CD8-positive, alpha-beta memory T cell (primary cell): Measurements from ENCODE around the gene BSG. TPM values are rescaled to one million over a fixed set of nuclear protein-coding genes. Genes with fewer than 3 reads are reported as not detected.

Experiments
- CTCF ChIA-PET: fragments of 350-600 bp; sonication (Branson Sonifier 250); formaldehyde crosslinking; loops from one replicate; lab custom pipeline; 2021; ENCODE audit warnings: antibody characterized with exemption; lab: Charles Lee
- POLR2A ChIA-PET: fragments of 350-600 bp; sonication (Branson Sonifier 250); formaldehyde crosslinking; loops from one replicate; lab custom pipeline; 2021; ENCODE audit warnings: antibody characterized with exemption; lab: Charles Lee
- DNase-seq, 5 donors: peaks; one replicate each; pipeline versions ENCODE4 v3.0.0 to v3.0.0-alpha.2; 2020 to 2022; ENCODE audit warnings: mixed read lengths in 1 of 5
- H3K27ac ChIP-seq: one replicate; pipeline ENCODE4 v1.7.0; 2013; ENCODE audit warnings: low read depth, mild to moderate bottlenecking, low read length, moderate library complexity
- H3K27me3 ChIP-seq: 2 replicates; pipeline ENCODE4 v1.7.0; 2013; ENCODE audit warnings: low read length, mild to moderate bottlenecking; ENCODE audit not compliant: insufficient read depth, poor library complexity, severe bottlenecking
- H3K36me3 ChIP-seq: 2 replicates; pipeline ENCODE4 v1.7.0; 2013; ENCODE audit warnings: mild to moderate bottlenecking, low read length, moderate library complexity; ENCODE audit not compliant: insufficient read depth
- H3K4me1 ChIP-seq: 2 replicates; pipeline ENCODE4 v1.7.0; 2013; ENCODE audit warnings: mild to moderate bottlenecking, low read length, moderate library complexity; ENCODE audit not compliant: insufficient read depth
- H3K4me3 ChIP-seq: 2 replicates; pipeline ENCODE4 v1.7.0; 2013; ENCODE audit warnings: mild to moderate bottlenecking, low read length
- H3K9me3 ChIP-seq: 2 replicates; pipeline ENCODE4 v1.7.0; 2013; ENCODE audit warnings: mild to moderate bottlenecking, low read length
- H3K27ac Mint-ChIP-seq, 8 donors: one replicate each; pipeline ENCODE4 v1.8.0; 2020 to 2021; ENCODE audit warnings: mixed read lengths in 8 of 8, mild to moderate bottlenecking in 6 of 8, inconsistent platforms in 3 of 8, moderate library complexity in 3 of 8
- H3K27me3 Mint-ChIP-seq, 2 donors: one replicate each; pipeline ENCODE4 v1.8.0; 2020 to 2021; ENCODE audit warnings: mixed read lengths in 2 of 2, mild to moderate bottlenecking in 1 of 2, moderate library complexity in 1 of 2
- H3K36me3 Mint-ChIP-seq, 3 donors: one replicate each; pipeline ENCODE4 v1.8.0; 2020 to 2021; ENCODE audit warnings: mixed read lengths in 3 of 3, inconsistent platforms in 1 of 3, mild to moderate bottlenecking in 1 of 3
- H3K4me1 Mint-ChIP-seq, 3 donors: one replicate each; pipeline ENCODE4 v1.8.0; 2020 to 2021; ENCODE audit warnings: mixed read lengths in 3 of 3, inconsistent platforms in 1 of 3, mild to moderate bottlenecking in 1 of 3
- H3K4me3 Mint-ChIP-seq, 7 donors: one replicate each; pipeline ENCODE4 v1.8.0; 2020 to 2021; ENCODE audit warnings: mixed read lengths in 7 of 7, mild to moderate bottlenecking in 6 of 7, moderate library complexity in 4 of 7, inconsistent platforms in 2 of 7
- H3K9me3 Mint-ChIP-seq, 5 donors: one replicate each; pipeline ENCODE4 v1.8.0; 2020 to 2022; ENCODE audit warnings: mixed read lengths in 5 of 5, mild to moderate bottlenecking in 3 of 5, moderate library complexity in 2 of 5, inconsistent platforms in 1 of 5
- polyA plus RNA-seq: library from polyadenylated mRNA; unstranded; fragments of 300-500 nt; fragmentation: Illumina TruSeq; gene quantifications from one replicate; pipeline ENCODE4 v1.2.3, GENCODE V29; 2021
- total RNA-seq, 2 experiments: library from RNA; stranded (reverse); gene quantifications; one replicate each; pipeline ENCODE4 v1.2.3, GENCODE V29; 2021

Gene BSG
- total and polyA plus RNA-seq, 3 experiments from 2014 or later: 250 to 436 (median 262) TPM

DNA sequence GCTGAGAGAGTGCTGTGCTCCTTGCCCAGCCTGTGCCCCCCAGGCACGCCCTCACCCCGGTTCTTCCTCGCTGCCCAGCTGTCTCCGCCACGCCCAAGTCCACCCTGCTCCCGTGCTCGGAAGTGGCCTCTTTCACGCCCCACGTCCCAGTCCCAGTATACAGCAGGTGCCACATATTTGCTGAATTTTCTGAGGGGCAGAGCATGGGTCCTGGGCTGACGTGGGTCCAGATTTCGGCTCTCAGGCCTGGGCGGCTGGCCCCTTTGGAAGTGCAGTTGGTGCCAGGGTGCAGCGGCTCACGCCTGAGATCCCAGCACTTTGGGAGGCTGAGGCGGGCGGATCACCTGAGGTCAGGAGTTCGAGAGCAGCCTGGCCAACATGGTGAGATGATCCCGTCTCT lies 20.7 kb downstream of the BSG start:
- Mint-ChIP-seq H3K4me1 (peaks cover 1 to 14% (median 4%) of the 10 kb centered on the region in 3 donors), H3K9me3 (no peaks in the 10 kb centered on the region), H3K27me3 (peaks cover 9 to 23% of the 10 kb centered on the region in 2 donors), H3K4me3 (peak overlapping the region in 2 of 7 donors; percentile 35 to 36), H3K27ac (no peak overlapping the region), H3K36me3 (no peaks in the 10 kb centered on the region)
- H3K9me3 ChIP-seq: no peaks in the 10 kb centered on the region
- H3K27ac ChIP-seq: no peak overlapping the region
- POLR2A ChIA-PET: no interaction called here
- peaks cover 18% of the 10 kb centered on the region for H3K27me3 ChIP-seq
- H3K4me1 ChIP-seq: peaks cover 14% of the 10 kb centered on the region
- DNase-seq: no peak
- H3K36me3 ChIP-seq: no peaks in the 10 kb centered on the region
- no peak overlapping the region for H3K4me3 ChIP-seq
- CTCF ChIA-PET: no interaction called here

DNA sequence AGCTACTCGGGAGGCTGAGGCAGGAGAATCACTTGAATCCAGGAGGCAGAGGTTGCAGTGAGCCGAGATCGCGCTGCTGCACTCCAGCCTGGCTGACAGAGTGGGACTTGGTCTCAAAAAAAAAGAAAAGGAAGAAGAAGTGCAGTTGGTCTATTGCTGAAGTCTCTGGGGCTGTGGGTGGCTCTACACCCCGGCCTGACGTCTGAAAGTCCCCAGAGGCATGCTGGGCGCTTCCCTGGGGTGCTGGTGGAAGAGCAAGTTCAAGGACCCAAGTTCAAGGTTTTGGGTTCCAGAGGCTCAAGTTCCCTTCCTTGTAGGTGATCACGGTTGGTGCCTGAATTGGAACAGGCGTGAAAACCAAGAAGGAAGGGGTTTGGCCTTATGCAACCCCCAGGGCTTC lies 21.1 kb downstream of the BSG start:
- no peaks in the 10 kb centered on the region for H3K9me3 ChIP-seq
- peaks cover 10% of the 10 kb centered on the region for H3K4me1 ChIP-seq
- Mint-ChIP-seq H3K4me3 (peak overlapping the region in 1 of 7 donors; percentile 35), H3K4me1 (peaks cover 0 to 11% (median 2%) of the 10 kb centered on the region in 3 donors), H3K27ac (no peak overlapping the region), H3K9me3 (no peaks in the 10 kb centered on the region), H3K27me3 (peaks cover 6 to 20% of the 10 kb centered on the region in 2 donors), H3K36me3 (no peaks in the 10 kb centered on the region)
- H3K27me3 ChIP-seq: peaks cover 16% of the 10 kb centered on the region
- POLR2A ChIA-PET: no interaction called here
- no peak overlapping the region for H3K4me3 ChIP-seq
- H3K36me3 ChIP-seq: no peaks in the 10 kb centered on the region
- no peak for DNase-seq
- no peak overlapping the region for H3K27ac ChIP-seq
- CTCF ChIA-PET: interaction anchor here (1.2 kb wide), 1 partner anchor 83 kb away, joined by 3 read pairs; no protein-coding TSS in a partner anchor

DNA sequence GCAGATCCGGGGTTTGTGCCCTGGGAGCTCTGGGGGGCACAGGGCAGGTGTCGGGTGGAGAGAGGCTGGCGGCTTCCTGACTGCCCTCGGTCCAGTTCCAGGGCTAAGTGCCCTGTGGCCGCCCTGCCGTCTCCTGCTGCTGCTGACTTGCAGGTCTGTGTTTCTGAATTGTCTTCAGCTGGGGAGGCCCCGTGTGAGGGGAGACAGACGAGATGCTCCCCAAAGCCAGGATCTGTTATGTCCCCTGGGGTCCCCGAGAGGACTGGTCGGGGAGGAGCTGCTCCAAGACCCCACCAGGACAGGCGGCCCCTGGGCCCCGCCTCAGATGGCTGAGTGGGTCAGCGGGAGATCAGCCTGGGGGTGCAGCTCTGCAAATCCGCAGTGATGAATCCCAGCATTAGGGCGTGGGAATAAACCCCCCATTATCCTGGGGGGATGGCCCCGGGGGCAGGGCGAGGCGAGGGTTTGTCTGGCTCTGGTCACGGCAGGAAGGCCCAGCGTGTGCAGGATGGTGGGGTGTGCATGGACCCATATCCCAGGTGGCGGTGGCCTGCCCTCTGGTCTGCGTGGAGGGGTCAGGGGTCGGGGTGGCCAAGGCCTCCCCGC lies 22.0 kb downstream of the BSG start:
- H3K9me3 ChIP-seq: no peaks in the 10 kb centered on the region
- H3K27ac ChIP-seq: no peak overlapping the region
- Mint-ChIP-seq H3K27me3 (peaks cover 6 to 17% of the 10 kb centered on the region in 2 donors), H3K27ac (no peak overlapping the region), H3K4me1 (peaks cover 0 to 4% (median 0%) of the 10 kb centered on the region in 3 donors), H3K4me3 (no peak overlapping the region), H3K36me3 (no peaks in the 10 kb centered on the region), H3K9me3 (no peaks in the 10 kb centered on the region)
- no peak for DNase-seq
- no peaks in the 10 kb centered on the region for H3K36me3 ChIP-seq
- CTCF ChIA-PET: interaction anchor here (1.2 kb wide), 1 partner anchor 84 kb away, joined by 3 read pairs; no protein-coding TSS in a partner anchor
- peaks cover under 1% of the 10 kb centered on the region for H3K4me1 ChIP-seq
- no peak overlapping the region for H3K4me3 ChIP-seq
- POLR2A ChIA-PET: no interaction called here
- H3K27me3 ChIP-seq: peaks cover 8% of the 10 kb centered on the region

DNA sequence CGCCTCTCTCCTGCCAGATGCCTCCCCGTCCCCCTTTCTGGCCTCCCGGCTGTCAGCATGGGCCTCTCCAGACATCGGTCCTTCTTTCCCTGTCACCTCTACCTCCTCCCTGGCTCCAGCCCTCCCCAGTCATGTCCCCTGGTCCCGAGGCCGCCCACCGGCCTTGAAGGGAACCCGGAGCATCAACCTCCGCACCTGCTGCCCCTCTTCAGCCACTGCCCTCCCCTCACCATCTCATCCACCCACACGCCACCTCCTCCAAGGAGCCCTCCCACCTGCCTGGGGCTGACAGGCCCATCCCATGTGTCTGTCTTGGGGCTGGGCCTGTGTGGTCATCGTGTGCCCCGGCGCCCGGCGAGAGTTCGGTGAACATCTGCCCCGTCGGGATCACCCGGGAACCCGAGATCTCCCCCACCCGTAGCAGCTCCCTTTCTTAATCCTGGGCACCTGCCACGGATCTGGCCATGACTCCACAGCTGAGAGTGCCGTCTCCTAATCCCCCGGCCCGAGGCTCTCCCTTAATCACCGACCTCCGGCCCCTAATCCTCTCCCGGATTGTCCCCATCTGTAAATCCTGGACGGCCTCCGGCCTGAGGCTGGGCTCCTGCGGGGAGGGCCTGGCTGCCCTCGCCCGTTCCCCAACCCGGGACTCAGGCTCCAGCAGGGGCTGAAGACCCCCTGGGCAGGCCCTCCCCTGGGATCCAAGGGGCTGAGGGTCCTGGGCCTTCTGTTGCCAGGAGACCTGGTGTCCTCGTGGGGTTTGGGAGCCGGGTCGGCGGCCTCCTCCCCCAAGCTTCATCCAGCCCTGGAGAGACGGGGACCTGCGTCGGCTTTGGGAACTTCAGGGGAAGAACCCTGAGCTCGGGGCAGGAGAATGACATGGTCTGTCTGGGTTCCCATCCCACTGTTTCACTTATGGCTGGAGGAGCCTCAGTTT lies 23.2 kb downstream of the BSG start:
- H3K4me3 Mint-ChIP-seq: no peak overlapping the region
- POLR2A ChIA-PET: no interaction called here
- peaks cover 8% of the 10 kb centered on the region for H3K27me3 ChIP-seq
- H3K9me3 Mint-ChIP-seq: no peaks in the 10 kb centered on the region
- peaks cover 6 to 17% of the 10 kb centered on the region in 2 donors for H3K27me3 Mint-ChIP-seq
- H3K4me3 ChIP-seq: no peak overlapping the region
- CTCF ChIA-PET: interaction anchor here (1.3 kb wide), 1 partner anchor 11 kb away, joined by 4 read pairs; no protein-coding TSS in a partner anchor
- no peaks in the 10 kb centered on the region for H3K36me3 Mint-ChIP-seq
- H3K4me1 Mint-ChIP-seq: peaks cover 0 to 4% (median 0%) of the 10 kb centered on the region in 3 donors
- DNase-seq: no peak
- H3K27ac Mint-ChIP-seq: no peak overlapping the region
- no peak overlapping the region for H3K27ac ChIP-seq
- no peaks in the 10 kb centered on the region for H3K4me1 ChIP-seq
- H3K9me3 ChIP-seq: no peaks in the 10 kb centered on the region
- H3K36me3 ChIP-seq: no peaks in the 10 kb centered on the region

DNA sequence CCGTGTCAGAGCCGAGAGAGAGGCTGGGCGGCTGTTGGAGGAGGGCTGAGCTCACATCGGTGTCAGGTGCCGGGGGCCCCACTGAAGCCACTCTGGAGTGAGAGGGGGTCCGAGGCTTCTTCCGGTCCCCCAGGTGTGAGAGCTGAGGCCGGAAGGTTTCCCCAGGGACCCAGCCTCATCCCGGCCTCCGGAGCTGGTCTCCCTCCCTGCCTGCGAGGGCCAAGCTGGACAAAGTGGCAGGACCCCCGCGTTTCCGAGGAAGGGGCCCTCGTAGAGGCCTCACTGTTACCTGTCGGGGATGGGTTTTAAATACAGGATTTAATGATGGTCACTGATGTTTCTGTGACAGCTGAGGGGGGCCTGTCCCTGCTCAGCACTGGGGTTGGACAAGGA lies 23.9 kb downstream of the BSG start:
- no peaks in the 10 kb centered on the region for H3K9me3 Mint-ChIP-seq
- POLR2A ChIA-PET: no interaction called here
- H3K4me3 Mint-ChIP-seq: no peak overlapping the region
- CTCF ChIA-PET: interaction anchor here (1.3 kb wide), 1 partner anchor 12 kb away, joined by 4 read pairs; no protein-coding TSS in a partner anchor
- H3K4me1 Mint-ChIP-seq: peaks cover 0 to 2% (median 0%) of the 10 kb centered on the region in 3 donors
- no peaks in the 10 kb centered on the region for H3K36me3 Mint-ChIP-seq
- H3K36me3 ChIP-seq: no peaks in the 10 kb centered on the region
- H3K27ac ChIP-seq: no peak overlapping the region
- H3K27me3 ChIP-seq: peaks cover 2% of the 10 kb centered on the region
- H3K27me3 Mint-ChIP-seq: peaks cover 4 to 15% of the 10 kb centered on the region in 2 donors
- no peaks in the 10 kb centered on the region for H3K9me3 ChIP-seq
- no peak overlapping the region for H3K27ac Mint-ChIP-seq
- no peak for DNase-seq
- H3K4me3 ChIP-seq: no peak overlapping the region
- H3K4me1 ChIP-seq: no peaks in the 10 kb centered on the region

DNA sequence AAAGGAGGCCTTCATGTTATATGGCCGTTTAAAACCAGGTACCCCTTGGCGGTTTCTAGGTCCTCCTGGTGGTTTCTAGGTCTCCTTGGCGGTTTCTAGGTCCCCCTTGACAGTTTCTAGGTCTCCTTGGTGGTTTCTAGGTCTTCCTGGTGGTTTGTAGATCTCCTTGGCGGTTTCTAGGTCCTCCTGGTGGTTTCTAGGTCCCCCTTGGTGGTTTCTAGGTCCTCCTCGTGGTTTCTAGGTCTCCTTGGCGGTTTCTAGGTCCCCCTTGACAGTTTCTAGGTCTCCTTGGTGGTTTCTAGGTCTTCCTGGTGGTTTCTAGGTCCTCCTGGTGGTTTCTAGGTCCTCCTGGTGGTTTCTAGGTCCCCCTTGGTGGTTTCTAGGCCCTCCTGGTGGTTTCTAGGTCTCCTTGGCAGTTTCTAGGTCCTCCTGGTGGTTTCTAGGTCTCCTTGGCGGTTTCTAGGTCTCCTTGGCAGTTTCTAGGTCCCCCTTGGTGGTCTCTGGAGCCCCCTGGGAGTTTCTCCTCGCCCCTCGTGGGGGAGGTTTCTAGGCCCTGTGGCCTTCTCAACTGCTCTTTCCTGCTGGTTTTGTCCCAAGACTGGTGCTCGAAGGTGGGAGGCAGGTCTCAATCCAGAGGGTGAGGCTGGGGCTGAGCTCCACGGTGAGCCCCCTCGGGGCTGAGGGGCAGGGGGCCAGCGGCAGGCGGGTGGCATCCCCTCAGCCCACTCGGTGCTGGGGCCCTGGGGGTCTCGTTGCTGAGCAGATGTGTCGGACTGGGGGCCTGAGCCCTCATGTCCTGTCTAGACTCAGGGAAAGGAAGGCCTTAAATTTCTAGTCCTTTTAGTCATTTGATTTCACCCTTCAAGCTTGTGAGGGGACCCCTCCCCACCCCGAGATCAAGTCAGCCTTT lies 25.3 kb downstream of the BSG start:
- H3K27me3 Mint-ChIP-seq: peaks cover 3 to 9% of the 10 kb centered on the region in 2 donors
- no peaks in the 10 kb centered on the region for H3K4me1 Mint-ChIP-seq
- H3K4me1 ChIP-seq: no peaks in the 10 kb centered on the region
- no peak for DNase-seq
- no peaks in the 10 kb centered on the region for H3K9me3 ChIP-seq
- ChIA-PET CTCF (interaction anchor here (1.1 kb wide), 1 partner anchor 87 kb away, joined by 4 read pairs; no protein-coding TSS in a partner anchor), POLR2A (no interaction called here)
- no peaks in the 10 kb centered on the region for H3K27me3 ChIP-seq
- H3K27ac Mint-ChIP-seq: no peak overlapping the region
- no peak overlapping the region for H3K4me3 Mint-ChIP-seq
- no peaks in the 10 kb centered on the region for H3K36me3 ChIP-seq
- no peak overlapping the region for H3K27ac ChIP-seq
- no peaks in the 10 kb centered on the region for H3K36me3 Mint-ChIP-seq
- H3K9me3 Mint-ChIP-seq: peaks cover 0 to 4% (median 0%) of the 10 kb centered on the region in 5 donors
- no peak overlapping the region for H3K4me3 ChIP-seq

DNA sequence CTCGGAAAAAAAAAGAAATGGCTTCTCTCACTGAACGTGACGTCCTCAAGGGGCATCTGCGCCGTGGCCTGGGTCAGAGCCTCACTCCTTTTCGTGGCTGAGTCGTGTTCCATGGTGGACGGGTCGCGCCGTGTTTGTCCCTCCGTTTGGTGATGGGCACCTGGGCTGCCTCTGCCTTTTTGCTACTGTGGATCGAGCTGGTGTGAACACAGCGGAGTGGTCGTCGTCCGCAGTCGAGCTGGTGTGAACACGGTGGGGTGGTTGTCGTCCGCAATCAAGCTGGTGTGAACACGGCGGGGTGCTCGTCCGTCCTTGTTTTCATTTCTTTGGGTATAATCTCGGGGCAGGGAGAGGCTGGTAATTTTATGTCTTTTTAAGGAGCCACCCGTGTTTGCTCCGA lies 28.9 kb downstream of the BSG start:
- H3K9me3 Mint-ChIP-seq: peaks cover 0 to 4% (median 0%) of the 10 kb centered on the region in 5 donors
- ChIA-PET POLR2A (no interaction called here), CTCF (no interaction called here)
- DNase-seq: no peak
- no peaks in the 10 kb centered on the region for H3K9me3 ChIP-seq
- no peaks in the 10 kb centered on the region for H3K27me3 Mint-ChIP-seq
- no peaks in the 10 kb centered on the region for H3K36me3 ChIP-seq
- no peak overlapping the region for H3K27ac ChIP-seq
- H3K4me1 ChIP-seq: no peaks in the 10 kb centered on the region
- H3K27me3 ChIP-seq: no peaks in the 10 kb centered on the region
- no peaks in the 10 kb centered on the region for H3K36me3 Mint-ChIP-seq
- H3K4me3 Mint-ChIP-seq: no peak overlapping the region
- H3K4me3 ChIP-seq: no peak overlapping the region
- H3K4me1 Mint-ChIP-seq: no peaks in the 10 kb centered on the region
- H3K27ac Mint-ChIP-seq: no peak overlapping the region
